Motor neuron (in vitro differentiated cells): ENCODE measurements around the gene ZNF549. TPM values are rescaled to one million over a fixed set of nuclear protein-coding genes. Genes with fewer than 3 reads are reported as not detected.
"Not testable (repeated sequence)": the region's sequence is repeated elsewhere in the genome, so short reads cannot be mapped to it uniquely, and the experiment has no call there.

ENCODE experiments used
- ATAC-seq, 8 experiments: fragments of 200-7000 bp; cut with Tn5 transposase; replicated peaks in 6 of 8; 2 replicates each; pipeline ENCODE4 v1.8.0; 2021; ENCODE audit warnings: mild to moderate bottlenecking in 8 of 8, moderate library complexity in 8 of 8
- H3K27ac ChIP-seq, 2 donors: fragments of 250-450 bp; sonication (Bioruptor Pico); 2 replicates each; pipeline ENCODE4 v1.9.0; 2021; ENCODE audit warnings: antibody characterized with exemption in 2 of 2, mild to moderate bottlenecking in 2 of 2, moderate library complexity in 1 of 2
- H3K4me1 ChIP-seq, 2 donors: fragments of 250-450 bp; sonication (Bioruptor Pico); replicated peaks in 1 of 2; 2 replicates each; pipeline ENCODE4 v1.6.1; 2021; ENCODE audit warnings: antibody characterized with exemption in 2 of 2, mild to moderate bottlenecking in 2 of 2, moderate library complexity in 1 of 2
- H3K4me3 ChIP-seq, 5 donors: fragments of 250-450 bp; sonication (Bioruptor Pico); 2 replicates each; pipeline ENCODE4 v1.9.0; 2021; ENCODE audit warnings: antibody characterized with exemption in 5 of 5, mild to moderate bottlenecking in 5 of 5, moderate library complexity in 4 of 5
- WGBS, 10 experiments: fragments of 450-650 bp; shearing (Covaris generic); methylation state at CpG; one replicate each; pipeline ENCODE4 v1.0.0; 2022; 5-methylcytosine and 5-hydroxymethylcytosine counted together
- in situ Hi-C, 9 experiments: fragments of 400-800 bp; cut with MboI; loops; one replicate each; pipeline ENCODE4 v1.15.0; 2021; ENCODE audit warnings: low sequenced_read_pairs in 9 of 9, low pct_unique_long_range_greater_than_20kb in 2 of 9; ENCODE audit not compliant: unreplicated experiment in 9 of 9
- total RNA-seq, 8 experiments: library from RNA; unstranded; fragments of 300-600 nt; gene quantifications; 2 replicates each; pipeline versions ENCODE4 v1.2.3 to v1.2.4, GENCODE V29; 2022

ZNF549 gene
- 10 to 100 TPM in 1 of 8 experiments, 1 to 10 TPM in 7; 5.4 to 11.9 (median 7.9) TPM for total RNA-seq

DNA sequence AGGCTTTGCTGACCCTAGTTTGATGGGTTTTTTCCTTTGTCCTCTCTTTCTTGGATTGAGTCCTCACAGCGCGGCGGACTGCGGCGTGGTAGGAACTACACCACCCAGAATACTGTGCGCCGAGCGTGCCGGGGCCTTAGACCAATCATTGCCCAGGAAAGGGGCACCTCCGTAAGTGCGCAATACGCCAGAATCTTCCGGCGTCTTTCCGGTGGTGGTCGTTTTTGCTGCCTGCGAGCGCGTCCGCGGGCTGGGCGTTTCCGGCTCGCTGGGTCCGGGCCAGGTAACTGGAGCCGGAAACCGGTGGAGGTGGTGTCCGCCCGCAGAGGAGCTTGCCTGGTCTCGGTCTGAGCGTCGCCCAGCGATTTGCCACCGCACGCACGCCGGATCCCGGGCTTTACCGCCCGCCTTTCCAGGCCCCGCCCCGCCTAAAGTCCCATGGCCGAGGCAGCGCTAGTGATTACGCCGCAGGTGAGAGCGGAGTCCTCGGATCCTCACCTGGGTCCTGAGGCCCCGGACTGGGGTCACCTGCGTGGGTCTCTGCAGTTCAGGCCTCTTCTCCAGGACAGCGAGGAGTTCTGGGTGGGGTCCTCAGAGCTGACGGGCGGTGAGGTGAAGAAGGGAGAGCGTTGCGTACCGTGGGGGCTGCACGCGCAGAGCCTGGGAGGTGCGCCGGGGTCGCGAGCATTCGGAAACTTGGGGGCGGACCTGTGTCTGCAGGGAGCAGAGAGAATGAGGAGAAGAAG is at the start of gene ZNF549:
Gene ZNF549, plus strand, starts transcription at position 221 of the 746 bp plus-strand sequence. Its CDS starts 218 bp downstream, at position 439.
- WGBS, 10 experiments: 0 to 11% (median 0%) methylated on average over 5 to 40 of the region's 64 CpGs; no CpG with 5 or more reads in 1 of the 10 experiments
- H3K27ac ChIP-seq: peak within 1 kb of the TSS; percentile 60 to 61
- in situ Hi-C loops: no loop called here

GRCh38 chr19:57487477-57488298 is 39.5 kb upstream of the ZNF549 start, which contains the start of gene ZNF419:
Gene ZNF419, plus strand, starts transcription at chr19:57487750. Its CDS starts 201 bp downstream, at chr19:57487951.
- Histone ChIP-seq H3K27ac (peak within 1 kb of the TSS in 1 of 2 donors; percentile 68), H3K4me3 (peak within 1 kb of the TSS; percentile 80 to 100 (median 98))
- H3K4me1 ChIP-seq, in situ Hi-C loops: not testable (repeated sequence)
- WGBS, 10 experiments: 0 to 40% (median 13%) methylated on average over 1 to 14 of the region's 69 CpGs; no CpG with 5 or more reads in 1 of the 10 experiments
- ATAC-seq: peak; percentile 96 to 99 (median 99)

More for the DNA sequence above, at the start of gene ZNF549:
- Histone ChIP-seq H3K4me1 (peaks cover 5 to 6% of the 10 kb centered on the region in 2 donors), H3K4me3 (peak within 1 kb of the TSS; percentile 69 to 95 (median 73))
- peak; percentile 96 to 100 (median 100) for ATAC-seq

- H3K27ac ChIP-seq, H3K4me1 ChIP-seq, in situ Hi-C loops: not testable (repeated sequence)
- no CpG with 5 or more reads among the region's 1 CpG for WGBS, 10 experiments
- peak overlapping the region in 4 of 5 donors; percentile 17 to 30 (median 18) for H3K4me3 ChIP-seq
- ATAC-seq: peak in 3 of 8 experiments; percentile 4 to 38 (median 37)
These were observed 38.9 kb upstream of the ZNF549 start for GRCh38 chr19:57488299-57488644.

DNA sequence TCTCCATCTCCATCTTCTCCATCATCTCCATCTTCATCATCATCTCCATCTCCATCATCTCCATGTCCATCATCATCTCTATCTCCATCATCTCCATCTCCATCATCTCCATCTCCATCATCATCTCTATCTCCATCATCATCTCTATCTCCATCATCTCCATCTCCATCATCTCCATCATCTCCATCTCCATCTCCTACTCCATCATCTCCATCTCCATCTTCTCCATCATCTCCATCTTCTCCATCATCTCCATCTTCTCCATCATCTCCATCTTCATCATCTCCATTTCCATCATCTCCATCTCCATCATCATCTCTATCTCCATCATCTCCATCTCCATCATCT is 27.9 kb upstream of the ZNF549 start:
- ATAC-seq, in situ Hi-C loops, H3K4me1 ChIP-seq, H3K27ac ChIP-seq: not testable (repeated sequence)
- peak overlapping the region in 3 of 5 donors; percentile 73 to 100 (median 98) for H3K4me3 ChIP-seq

GRCh38 chr19:57499680-57500395 is 27.3 kb upstream of the ZNF549 start, which contains the start of gene ZNF773:
Gene ZNF773, plus strand, starts transcription at chr19:57499938. Its CDS starts 143 bp downstream, at chr19:57500081.
- H3K4me1 ChIP-seq, in situ Hi-C loops: not testable (repeated sequence)
- H3K4me3 ChIP-seq: peak within 1 kb of the TSS; percentile 73 to 100 (median 98)
- WGBS, 10 experiments: 0 to 24% (median 3%) methylated on average over 2 to 12 of the region's 69 CpGs; no CpG with 5 or more reads in 2 of the 10 experiments
- peak; percentile 96 to 100 (median 100) for ATAC-seq
- H3K27ac ChIP-seq: peak within 1 kb of the TSS; percentile 94 to 96

- H3K4me3 ChIP-seq: peak overlapping the region; percentile 22 to 37 (median 25)
- no CpG with 5 or more reads among the region's 4 CpGs for WGBS, 10 experiments
- H3K4me1 ChIP-seq, H3K27ac ChIP-seq, in situ Hi-C loops: not testable (repeated sequence)
- peak in 2 of 8 experiments; percentile 24 to 28 for ATAC-seq
These were observed 26.8 kb upstream of the ZNF549 start for GRCh38 chr19:57500400-57500799.

- no peak overlapping the region for H3K4me3 ChIP-seq
- no peaks in the 10 kb centered on the region for H3K4me1 ChIP-seq
- in situ Hi-C loops: no loop called here
- no peak overlapping the region for H3K27ac ChIP-seq
- no peak for ATAC-seq
- WGBS, 10 experiments: 40 to 100% (median 74%) methylated on average over 1 to 3 of the region's 4 CpGs; no CpG with 5 or more reads in 6 of the 10 experiments
These were observed 21.0 kb upstream of the ZNF549 start for GRCh38 chr19:57506163-57506562.

DNA sequence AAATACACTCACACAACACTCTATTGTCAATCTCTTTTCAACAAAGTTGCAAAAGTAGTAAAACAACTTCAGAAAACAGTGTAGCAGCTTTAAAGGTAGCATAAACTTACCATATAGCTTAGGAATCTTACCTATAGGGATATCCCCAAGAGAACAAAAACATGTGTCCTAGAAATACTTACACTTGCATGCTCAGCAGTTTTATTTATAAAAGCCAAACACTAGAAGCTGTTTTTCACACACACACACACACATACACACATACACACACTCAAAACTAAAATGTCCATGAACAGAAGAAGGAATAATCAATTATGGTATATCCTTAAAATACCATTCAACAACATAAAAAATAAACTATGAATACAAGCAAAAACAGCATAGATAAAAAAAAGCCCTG is 15.7 kb upstream of the ZNF549 start:
- H3K27ac ChIP-seq: no peak overlapping the region
- in situ Hi-C loops: no loop called here

GRCh38 chr19:57512845-57513244 is 14.3 kb upstream of the ZNF549 start:
- in situ Hi-C loops: no loop called here
- no peak for ATAC-seq
- Histone ChIP-seq H3K27ac (no peak overlapping the region), H3K4me1 (no peaks in the 10 kb centered on the region), H3K4me3 (no peak overlapping the region)
- 78 to 97% (median 85%) methylated on average over 2 to 6 of the region's 6 CpGs; no CpG with 5 or more reads in 5 of the 10 experiments for WGBS, 10 experiments

More for the DNA sequence above, 15.7 kb upstream of the ZNF549 start:
- ATAC-seq: no peak
- H3K4me3 ChIP-seq: no peak overlapping the region
- no peaks in the 10 kb centered on the region for H3K4me1 ChIP-seq

DNA sequence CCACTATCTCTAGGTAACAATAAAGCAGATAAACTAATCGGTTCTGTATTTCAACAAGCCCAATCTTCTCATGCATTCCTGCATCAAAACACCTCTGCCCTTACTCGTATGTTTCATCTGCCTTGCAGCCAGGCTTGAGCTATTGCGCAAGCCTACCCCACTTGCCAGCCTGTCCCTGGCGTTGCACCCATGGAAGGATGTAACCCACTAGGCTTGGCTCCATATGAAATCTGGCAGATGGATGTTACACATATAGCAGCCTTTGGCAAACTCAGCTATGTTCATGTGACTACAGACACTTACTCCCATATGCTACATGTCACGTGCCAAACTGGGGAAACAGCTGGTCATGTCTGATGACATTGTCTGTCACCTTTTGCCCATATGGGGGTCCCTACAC is 11.9 kb upstream of the ZNF549 start:
- Histone ChIP-seq H3K27ac (no peak overlapping the region), H3K4me1 (no peaks in the 10 kb centered on the region), H3K4me3 (no peak overlapping the region)
- 0 to 100% (median 86%) methylated on average over 1 to 5 of the region's 5 CpGs; no CpG with 5 or more reads in 1 of the 10 experiments for WGBS, 10 experiments
- in situ Hi-C loops: no loop called here
- ATAC-seq: no peak

DNA sequence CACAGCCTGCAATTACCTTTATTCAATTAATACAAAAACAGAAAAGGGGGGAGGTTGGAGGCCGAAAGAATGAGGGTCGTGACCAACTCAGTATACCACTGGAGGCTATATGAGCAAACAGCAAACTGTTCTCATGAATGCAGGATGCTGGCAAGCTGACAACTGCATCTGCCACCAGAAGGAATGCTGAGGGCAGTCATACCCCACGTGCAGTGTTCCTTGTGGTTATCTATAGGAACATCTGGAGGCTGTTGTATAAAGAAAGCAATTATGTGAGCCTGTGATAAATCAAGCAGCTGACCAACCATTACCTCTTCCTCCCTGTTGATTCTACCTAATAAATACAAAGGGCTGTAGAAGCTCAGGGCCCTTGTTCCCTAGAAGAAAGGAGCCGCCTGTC is 9.1 kb upstream of the ZNF549 start:
- in situ Hi-C loops: not testable (repeated sequence)

GRCh38 chr19:57537953-57538547 is 10.9 kb downstream of the ZNF549 start:
- H3K4me1 ChIP-seq: no peaks in the 10 kb centered on the region
- no peak overlapping the region for H3K27ac ChIP-seq
- in situ Hi-C loops: no loop called here
- ATAC-seq: no peak
- 87 to 100% (median 97%) methylated on average over 1 to 6 of the region's 7 CpGs; no CpG with 5 or more reads in 1 of the 10 experiments for WGBS, 10 experiments
- H3K4me3 ChIP-seq: no peak overlapping the region

More for the DNA sequence above, 9.1 kb upstream of the ZNF549 start:
- not testable (repeated sequence) for H3K27ac ChIP-seq, H3K4me3 ChIP-seq, H3K4me1 ChIP-seq, ATAC-seq
- 33 to 74% (median 50%) methylated on average over 1 to 4 of the region's 4 CpGs; no CpG with 5 or more reads in 1 of the 10 experiments for WGBS, 10 experiments
